Measurements from ENCODE around the gene ALPK3.

DNA sequence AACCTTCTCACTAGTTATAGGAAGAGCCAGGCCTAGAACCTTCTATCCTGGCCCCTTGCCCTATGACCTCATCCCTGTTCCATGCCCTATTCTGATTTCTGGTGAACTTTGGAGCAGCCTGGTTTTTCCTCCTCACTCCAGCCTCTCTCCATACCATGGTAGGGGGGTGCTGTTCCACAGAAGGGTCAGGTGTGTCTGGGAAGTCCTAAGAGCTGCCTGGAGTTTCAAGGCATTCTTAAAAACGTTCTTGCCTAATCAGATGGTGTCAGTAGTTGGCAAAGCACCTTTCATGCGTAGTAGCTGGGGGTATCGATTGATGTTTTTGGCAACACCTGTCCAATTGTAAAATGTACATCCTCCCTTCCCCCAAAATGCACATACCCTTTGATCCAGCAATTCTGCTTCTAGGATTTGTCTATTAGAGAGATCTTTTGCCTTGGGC is 16.8 kb upstream of the ALPK3 start:
- TF ChIP-seq, protein P1, sequence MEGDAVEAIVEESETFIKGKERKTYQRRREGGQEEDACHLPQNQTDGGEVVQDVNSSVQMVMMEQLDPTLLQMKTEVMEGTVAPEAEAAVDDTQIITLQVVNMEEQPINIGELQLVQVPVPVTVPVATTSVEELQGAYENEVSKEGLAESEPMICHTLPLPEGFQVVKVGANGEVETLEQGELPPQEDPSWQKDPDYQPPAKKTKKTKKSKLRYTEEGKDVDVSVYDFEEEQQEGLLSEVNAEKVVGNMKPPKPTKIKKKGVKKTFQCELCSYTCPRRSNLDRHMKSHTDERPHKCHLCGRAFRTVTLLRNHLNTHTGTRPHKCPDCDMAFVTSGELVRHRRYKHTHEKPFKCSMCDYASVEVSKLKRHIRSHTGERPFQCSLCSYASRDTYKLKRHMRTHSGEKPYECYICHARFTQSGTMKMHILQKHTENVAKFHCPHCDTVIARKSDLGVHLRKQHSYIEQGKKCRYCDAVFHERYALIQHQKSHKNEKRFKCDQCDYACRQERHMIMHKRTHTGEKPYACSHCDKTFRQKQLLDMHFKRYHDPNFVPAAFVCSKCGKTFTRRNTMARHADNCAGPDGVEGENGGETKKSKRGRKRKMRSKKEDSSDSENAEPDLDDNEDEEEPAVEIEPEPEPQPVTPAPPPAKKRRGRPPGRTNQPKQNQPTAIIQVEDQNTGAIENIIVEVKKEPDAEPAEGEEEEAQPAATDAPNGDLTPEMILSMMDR (IDR thresholded peaks at IDR 0.05), result no peak
- TF ChIP-seq EZH2 (IDR thresholded peaks at IDR 0.05) (no peak), EZH2phosphoT487 (IDR thresholded peaks at IDR 0.05) (no peak)

Measured in neural progenitor cell (in vitro differentiated cells).